GM18517 (cell line): ENCODE results near the gene CD300A.
"Not testable (repeated sequence)": the region's sequence is repeated elsewhere in the genome, so short reads cannot be mapped to it uniquely, and the experiment has no call there.

Experiments used
- ATAC-seq: cut with Tn5 transposase; IDR thresholded peaks from one replicate; pipeline ENCODE4 v1.9.1; 2021; ENCODE audit warnings: mild to moderate bottlenecking, moderate library complexity; ENCODE audit not compliant: unreplicated experiment

The CD300A gene

DNA sequence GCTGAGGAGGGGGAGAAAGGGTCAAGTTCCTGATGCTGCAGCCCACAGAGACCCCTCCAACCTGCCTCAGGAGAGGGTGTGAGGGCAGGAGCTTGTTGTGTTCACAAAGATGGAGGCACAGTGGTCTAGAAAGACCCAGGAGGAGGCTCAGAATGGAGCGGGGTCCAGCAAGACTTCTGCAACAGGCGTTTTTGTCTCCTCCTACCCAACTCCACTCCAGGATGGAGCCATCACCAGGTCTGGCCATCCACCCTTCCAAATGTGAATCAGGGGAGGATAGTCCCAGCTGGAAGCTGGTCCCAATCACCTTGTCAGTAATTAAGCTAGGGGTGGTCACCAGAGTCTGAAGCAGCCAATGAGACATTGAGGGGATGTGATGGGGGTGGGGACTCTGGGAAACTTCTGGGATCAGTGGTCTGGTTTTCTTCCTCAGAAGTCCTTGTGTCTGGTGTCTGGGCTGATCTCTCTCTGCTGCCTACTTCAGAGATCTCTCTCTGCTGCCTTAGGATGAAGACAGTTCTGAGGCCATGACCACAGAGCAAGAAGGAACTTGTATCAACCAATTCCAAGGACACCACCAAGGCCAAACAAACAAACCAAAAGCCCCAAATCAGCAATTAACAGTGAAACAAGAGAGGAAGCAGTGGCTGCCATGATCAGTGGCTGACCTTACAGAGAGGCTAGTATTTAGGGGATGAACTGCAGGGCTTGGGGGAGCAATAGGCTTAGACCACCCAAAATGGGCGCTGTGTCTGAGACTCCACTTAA, 50.3 kb downstream of the CD300A start:
- no peak for ATAC-seq

DNA sequence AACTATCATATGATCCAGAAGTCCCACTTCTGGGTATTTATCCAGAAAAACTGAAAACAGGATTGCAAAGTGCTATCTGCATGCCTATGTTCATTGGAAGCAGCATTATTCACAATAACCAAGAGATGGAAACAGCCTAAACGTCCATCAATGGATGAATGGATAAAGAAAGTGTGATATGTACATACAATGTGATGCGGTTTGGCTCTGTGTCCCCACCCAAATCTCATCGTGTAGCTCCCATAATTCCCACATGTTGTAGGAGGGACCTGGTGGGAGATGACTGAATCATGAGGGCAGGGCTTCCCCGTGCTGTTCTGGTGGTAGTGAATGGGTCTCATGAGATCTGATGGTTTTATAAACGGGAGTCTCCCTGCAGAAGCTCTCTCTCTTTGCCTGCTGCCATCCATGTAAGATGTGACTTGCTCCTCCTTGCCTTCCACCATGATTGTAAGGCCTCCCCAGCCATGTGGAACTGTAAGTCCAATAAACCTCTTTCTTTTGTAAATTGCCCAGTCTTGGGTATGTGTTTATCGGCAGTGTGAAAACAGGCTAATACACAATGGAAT, 52.1 kb downstream of the CD300A start:
- not testable (repeated sequence) for ATAC-seq

DNA sequence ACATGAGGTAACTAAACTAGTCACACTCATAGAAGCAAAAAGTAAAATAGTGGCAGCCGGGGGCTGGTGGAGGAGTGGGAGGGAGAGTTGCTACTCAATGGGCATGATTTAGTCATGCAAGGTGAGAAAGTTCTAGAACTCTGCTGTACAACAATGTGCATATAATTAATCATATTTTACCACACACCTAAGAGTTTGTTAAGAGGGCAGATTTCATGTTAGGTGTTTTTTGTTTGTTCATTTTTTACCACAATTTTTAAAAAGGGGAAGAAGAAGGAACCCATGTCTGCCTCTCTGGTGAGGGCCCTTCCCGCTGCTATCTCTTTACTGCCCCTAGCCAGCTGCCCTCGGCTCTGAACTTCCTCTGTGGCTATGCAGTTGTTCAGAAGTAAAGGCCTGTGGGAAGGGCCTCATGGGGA, 53.6 kb downstream of the CD300A start:
- ATAC-seq, result no peak

DNA sequence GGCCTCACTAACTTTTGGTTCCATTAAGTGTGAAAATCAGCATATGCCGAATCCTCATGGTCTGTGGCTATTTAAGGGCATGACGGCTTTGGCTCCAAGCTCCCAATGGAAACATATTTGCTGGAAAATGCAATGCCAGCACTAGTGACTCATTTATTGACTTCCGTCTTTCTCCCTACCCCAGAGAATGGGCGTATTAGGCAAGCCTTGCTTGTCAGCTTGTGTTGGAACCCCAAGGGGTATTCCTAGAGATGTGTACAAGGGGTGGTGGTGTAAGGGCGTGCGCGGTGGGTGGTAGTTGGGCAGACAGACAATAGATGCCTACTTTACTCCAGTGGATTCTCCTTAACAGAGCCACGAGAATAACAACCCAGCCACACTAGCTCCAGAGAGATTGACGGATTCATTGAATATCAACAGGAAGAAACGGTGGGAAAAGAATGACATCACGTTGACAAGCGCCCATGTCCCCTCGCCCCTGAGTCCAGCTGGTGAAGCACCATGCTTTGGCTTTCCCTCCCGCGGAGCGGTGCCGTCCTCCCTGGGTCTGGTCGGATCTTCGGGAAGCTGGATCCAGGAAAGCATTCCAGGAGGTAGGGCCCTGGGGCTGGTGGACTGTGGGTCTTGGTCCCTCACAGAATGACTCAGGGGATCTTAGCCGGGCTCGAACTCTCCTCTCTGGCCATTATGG, 54.5 kb downstream of the CD300A start:
- ATAC-seq, result no peak

DNA sequence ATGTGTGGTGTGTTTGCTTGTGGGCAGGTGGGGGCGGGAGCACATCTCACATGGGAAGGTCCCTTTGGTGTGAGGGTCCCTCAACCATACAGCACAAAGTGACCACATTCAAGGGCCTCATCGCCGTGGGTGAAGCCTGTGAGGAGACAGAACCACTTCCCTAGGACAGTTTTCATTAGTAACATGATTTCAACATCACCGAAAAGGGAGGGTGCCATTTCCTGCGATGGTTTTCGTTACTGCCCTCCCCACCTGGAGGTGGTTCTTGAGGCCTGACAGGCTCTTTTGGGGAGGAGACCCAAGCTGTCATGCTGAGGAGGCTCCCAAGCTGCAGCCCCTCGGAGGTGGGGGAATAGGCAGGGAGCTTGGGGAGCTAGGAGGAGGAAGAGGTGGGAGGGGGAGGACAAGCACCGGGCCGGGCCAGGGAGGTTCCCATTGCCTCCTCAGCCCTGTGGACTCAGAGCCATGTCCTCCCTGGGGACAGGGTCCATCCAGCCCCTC, 55.3 kb downstream of the CD300A start:
- ATAC-seq, result no peak

DNA sequence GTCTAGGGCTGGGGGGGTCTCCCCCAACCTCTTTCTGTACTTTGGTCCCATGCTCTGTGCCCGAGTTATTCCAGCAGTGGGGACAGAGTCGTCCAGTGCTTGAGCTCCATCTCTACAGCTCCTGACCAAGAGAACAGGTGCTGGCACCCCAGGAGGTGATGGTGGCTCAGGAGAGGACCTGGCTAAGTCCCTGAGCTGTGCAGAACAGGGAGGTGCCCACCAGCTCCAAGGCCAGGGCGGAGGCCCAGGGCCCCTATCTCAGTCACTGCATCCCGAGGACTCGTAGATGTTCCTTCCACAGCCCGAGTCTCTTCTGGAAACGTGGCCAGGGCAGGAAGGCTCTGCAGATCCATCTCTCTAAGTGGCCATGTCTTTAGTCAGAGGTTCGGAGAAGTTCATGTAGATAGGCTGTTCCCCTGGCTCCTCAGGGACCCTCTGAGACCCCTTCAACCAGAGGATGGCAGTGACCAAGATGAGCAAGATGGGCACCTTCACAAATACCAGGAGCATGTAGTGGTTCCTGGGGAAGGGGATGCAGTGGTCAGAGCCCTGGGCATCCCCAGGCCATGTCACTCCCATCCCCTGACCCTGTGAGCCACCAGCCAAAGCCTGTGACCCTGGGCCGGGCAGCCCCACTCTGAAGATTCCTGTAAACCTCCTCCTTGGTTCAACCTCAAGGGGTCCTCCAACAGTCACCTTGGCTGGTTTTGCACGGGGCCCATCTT, 56.1 kb downstream of the CD300A start:
- no peak for ATAC-seq

DNA sequence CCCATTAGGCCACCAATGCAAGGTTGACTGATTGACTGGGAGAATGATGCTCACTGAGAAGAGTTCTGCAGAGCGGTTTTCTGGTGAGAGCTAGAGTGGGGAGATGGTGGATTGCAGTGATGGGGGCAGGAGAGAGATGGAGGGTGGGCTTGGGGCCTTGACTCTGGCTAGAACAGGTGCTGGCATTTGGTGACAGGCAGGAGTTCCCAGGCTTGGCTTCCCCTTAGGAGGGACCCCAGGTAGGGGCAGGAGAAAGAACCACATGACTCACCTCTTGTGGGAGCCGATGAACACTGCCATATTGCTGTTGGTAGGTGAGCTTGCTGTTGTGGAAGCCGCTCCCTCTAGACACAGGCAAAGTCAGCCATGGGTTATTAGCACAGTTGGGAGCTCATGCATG, 56.9 kb downstream of the CD300A start:
- ATAC-seq, result no peak

DNA sequence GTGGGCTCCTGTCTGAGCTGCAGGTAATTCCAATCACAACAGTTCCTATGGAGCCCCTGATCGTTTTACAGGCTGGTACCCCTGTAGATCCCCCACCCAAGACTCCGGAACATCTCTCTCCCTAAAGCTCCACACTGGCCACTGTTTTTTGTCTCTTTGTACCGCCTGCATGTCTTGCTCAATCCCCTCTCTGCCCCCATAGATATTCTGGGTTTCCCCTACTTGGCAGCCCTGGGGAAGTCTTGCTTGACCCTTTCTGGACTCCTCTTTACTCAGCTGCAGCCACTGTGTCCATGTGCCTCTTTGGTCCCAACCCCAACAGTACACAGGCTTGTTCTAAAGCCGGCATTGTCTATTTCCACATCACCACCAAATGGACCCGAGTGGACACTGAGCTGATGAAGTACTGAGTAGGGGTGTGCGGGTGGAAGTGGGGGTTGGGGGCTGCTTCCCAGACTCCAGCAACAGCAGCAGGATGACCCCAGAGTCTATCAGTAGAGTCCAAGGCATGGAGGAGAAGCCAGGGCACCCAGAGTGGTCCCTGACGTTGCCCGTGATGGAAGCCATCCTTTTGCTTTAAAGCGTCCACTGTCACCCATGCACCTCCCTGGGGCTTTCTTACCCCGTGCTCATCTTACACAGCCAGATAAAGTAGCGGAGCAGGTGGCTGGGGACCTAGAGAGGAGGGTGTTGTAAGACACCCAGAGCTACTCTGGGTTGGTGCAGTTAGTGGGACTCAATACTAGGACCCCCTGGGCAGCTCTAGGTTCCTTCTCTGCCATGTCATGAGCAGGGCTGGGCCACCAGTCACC, 58.4 kb downstream of the CD300A start:
- no peak for ATAC-seq

DNA sequence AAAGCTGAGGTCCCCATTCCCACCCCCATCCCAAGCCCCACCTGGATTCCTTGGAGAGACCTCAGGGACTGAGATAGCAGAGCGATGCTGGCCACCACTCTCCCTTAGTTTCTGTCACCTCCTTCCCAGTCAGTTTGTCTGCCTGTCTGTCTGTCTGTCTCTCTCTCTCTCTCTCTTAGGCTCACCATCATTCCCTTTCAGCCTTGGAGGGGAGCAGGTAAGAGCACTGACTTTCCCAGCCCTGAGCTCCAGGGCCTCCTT, 59.0 kb downstream of the CD300A start:
- ATAC-seq, result no peak

DNA sequence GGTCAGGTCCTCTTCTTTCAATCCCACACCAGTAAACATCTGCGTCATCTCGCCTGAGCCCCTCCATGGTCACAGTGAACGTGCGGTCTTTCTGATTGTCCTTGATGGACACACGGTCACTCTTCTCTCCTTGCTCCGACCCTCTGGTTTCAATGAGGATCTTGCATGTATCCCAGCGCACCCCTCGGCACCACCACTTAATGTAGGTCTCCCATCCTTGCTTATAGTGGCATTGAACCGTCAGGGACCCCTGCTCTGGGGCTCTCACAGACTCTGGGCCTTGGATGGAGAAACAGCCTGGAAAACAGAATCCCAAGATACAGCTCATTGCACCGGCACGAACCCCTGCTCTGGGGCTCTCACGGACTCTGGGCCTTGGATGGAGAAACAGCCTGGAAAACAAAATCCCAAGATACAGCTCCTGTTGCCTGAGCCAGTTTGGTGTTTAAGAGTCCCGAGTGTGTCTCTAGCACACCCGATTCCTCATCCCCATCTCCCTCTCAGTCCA, 59.4 kb downstream of the CD300A start:
- no peak for ATAC-seq

DNA sequence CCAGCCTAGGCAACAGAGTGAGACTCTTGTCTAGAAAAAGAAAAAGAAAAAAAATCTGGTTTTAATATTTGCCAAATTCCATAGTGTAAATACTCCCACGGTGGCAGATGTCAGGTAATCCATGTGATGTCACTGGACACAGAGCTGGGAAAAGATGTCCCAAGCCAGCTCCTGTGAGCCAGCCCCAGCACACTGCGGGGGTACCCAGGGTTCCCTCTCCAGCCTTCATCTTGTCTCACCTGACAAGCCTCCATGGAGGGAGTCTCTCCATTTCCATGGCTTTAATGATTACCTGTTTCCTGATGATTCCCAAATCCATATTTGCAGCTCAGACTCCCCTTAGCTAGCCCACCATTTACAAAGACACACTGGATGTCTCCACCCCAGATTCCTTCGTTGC, 60.2 kb downstream of the CD300A start:
- no peak for ATAC-seq

DNA sequence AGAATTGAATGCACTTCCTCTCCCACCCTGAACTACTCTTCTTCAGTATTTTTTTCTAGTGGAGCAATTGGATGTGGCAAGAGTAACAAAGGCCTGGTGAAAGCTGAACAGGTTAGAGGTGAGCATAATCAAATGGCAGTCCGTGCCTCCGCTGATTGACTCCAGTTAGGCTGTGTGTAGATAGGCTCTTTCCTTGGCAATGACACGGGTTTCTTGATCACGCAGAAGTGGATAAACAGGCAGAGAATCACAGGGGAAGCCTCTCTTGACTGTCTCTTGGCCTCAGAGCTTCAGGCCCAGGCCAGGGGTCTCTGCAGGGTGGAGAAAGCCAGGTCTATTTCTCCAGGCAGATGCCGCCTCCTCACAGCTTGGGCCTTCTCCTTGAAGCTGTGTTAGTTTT, 60.6 kb downstream of the CD300A start:
- ATAC-seq, result no peak

DNA sequence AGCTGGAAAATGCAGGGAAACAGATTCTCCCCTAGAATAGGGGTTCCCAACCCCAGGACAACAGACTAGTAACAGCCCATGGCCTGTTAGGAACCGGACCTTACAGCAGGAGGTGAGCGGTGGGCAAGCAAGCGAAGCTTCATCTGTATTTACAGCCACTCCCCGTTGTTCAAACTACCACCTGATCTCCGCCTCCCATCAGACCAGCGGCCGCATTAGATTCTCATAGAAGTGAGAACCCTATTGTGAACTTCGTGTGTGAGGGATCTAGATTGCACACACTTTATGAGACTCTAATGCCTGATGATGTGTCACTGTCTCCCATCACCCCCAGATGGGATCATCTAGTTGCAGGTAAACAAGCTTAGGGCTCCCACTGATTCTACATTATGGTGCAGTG, 61.3 kb downstream of the CD300A start:
- no peak for ATAC-seq

DNA sequence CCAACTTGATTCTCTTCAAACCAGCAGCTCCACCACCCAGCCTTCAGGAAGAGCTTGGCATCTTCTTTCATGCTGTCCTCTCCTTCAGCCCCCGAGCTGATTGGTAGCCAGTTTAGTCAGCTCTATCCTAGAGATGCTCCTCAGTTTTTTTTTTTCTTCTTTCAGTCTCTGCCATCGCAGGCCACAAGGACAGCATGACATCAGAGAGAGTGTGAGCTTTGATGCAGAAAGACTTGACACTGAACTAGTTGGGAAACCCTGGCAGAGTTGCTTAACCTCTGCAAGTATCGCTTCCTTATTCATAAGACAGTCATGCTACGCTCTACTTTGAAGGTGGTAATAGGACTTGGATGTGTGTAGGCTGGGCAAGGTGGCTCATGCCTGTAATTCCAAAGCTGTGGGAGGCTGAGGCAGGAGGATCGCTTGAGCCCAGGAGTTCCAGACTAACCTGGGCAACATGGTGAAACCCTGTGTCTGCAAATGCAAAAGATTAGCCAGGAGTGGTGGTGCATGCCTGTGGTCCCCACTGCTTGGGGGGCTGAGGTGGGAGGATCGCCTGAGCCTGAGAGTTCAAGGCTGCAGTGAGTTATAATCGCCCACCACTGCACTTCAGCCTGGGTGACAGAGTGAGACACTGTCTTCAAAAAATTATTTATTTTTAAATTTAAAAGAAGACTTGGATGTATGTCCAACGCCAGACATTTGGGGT, 62.2 kb downstream of the CD300A start:
- peak; percentile 78 for ATAC-seq

DNA sequence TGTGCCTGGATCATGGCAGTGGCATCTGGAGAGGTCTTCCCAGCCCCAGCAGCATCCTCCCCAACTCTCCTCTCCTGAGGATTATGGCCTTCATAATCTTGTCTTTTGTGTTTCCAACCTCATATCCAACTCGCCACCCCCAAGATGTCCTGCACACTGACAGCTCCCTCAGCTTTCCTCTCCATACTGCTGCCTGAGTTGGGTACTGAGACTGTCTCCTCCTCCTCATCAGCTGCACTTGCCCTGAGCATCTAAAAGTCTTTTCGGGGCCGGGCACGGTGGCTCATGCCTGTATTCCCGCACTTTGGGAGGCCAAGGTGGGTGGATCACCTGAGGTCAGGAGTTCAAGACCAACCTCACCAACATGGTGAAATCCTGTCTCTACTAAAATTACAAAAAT, 62.8 kb downstream of the CD300A start:
- no peak for ATAC-seq

DNA sequence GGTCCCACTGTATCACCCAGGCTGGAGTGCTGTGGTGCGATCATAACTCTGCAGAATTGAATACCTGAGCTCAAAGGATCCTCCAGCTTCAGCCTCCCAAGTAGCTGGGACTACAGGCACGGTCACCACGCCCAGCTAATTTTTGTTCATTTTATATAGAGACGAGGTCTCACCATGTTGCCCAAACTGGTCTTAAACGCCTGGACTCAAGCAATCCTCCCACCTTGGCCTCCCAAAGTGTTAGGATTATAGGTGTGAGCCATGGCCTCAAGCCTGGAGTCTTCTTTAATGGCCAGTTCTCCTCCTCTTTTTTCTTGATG, 64.4 kb downstream of the CD300A start:
- no peak for ATAC-seq

DNA sequence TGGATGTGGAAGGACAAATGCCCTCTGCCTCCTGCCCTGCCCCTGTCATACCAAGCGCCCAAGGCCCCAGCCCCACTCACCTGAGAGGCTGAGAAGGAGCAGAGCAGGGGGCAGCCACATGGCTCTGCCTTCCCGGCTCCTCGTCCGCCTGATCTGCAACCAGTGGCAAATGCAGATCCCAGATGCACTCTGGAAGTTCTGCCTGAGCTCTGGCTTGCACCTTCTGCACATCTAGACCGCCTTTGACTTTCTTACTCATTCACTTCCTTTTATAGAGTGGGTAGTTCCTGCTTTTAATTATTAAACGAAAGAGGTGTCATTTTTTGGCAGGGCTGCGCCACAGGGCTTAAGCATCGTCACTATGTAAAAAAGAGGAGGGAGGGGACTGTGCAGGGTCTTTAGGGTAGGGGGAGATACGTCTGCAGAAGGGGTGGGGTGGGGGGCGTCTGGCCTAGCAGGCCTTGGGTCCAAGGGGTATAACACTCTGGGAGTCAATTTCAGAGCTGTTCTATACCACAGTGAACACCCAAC, 64.9 kb downstream of the CD300A start, which contains the start of gene CD300LB:
Gene CD300LB, minus strand, starts transcription at position 245 of the 531 bp plus-strand sequence. Its CDS starts 125 bp downstream, at position 120.
- no peak for ATAC-seq

DNA sequence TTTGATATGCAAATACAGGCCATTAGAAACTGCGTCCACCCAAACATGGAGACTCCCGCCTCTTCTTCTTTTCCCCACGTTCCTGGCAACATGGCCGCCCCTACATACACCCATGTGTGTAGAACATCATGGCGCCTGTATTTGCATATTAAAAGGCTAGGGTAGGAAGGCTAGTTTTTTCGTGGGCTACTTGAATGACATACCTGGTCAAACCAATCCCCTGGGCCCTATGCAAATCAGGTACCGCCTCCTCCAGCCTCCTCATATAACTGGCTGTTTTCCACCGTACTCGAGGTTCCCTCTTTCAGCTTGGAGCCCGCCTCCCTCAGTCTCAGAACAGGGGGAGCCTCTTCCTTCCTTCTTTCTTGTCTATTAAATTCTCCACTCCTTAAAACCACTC, 65.7 kb downstream of the CD300A start:
- no peak for ATAC-seq
